Bronchial epithelial cell (primary cell): Measurements from ENCODE around the gene LETMD1. TPM values are rescaled to one million over a fixed set of nuclear protein-coding genes. Genes with fewer than 3 reads are reported as not detected.

Experiments used
- DNase-seq: peaks from one replicate; pipeline ENCODE4 v3.0.0-alpha.2; 2010; ENCODE audit warnings: low read depth
- FAIRE-seq: peaks from 2 replicates; lab custom pipeline; 2011; peaks lifted over from hg19 to GRCh38; lab: Jason Lieb, UNC
- H3K27me3 ChIP-seq: 2 replicates; pipeline ENCODE4 v1.5.1; 2011; ENCODE audit warnings: low read length; ENCODE audit not compliant: control insufficient read depth, insufficient read depth
- H3K36me3 ChIP-seq: 2 replicates; pipeline ENCODE4 v1.5.1; 2011; ENCODE audit warnings: low read length; ENCODE audit not compliant: control insufficient read depth, insufficient read depth
- H3K4me3 ChIP-seq: 2 replicates; pipeline ENCODE4 v1.5.1; 2011; ENCODE audit warnings: mild to moderate bottlenecking, low read depth, low read length, control low read depth
- CTCF ChIP-seq: IDR thresholded peaks from 2 replicates; pipeline ENCODE4 v1.5.1; 2011; ENCODE audit warnings: mild to moderate bottlenecking, moderate library complexity, low read length, control low read depth, inconsistent platforms; ENCODE audit not compliant: insufficient read depth, severe bottlenecking
- total RNA-seq: library from RNA; depleted of rRNA; stranded (reverse); fragments of >200 nt; gene quantifications from 2 replicates; pipeline ENCODE4 v1.2.1, GENCODE V29; 2014

LETMD1 gene
- total RNA-seq, 1 donor from 2014 or later, result 67.9 TPM

GRCh38 chr12:51087818-51088217 lies 39.7 kb downstream of the LETMD1 start:
- DNase-seq (no peak), FAIRE-seq (no peak)
- TF ChIP-seq CTCF, result no peak
- Histone ChIP-seq H3K4me3 (no peak overlapping the region), H3K27me3 (no peaks in the 10 kb centered on the region), H3K36me3 (peaks cover 4% of the 10 kb centered on the region)

GRCh38 chr12:51090705-51091229 lies 42.6 kb downstream of the LETMD1 start:
- FAIRE-seq (no peak), DNase-seq (no peak)
- Histone ChIP-seq H3K4me3 (no peak overlapping the region), H3K36me3 (peaks cover 10% of the 10 kb centered on the region), H3K27me3 (no peaks in the 10 kb centered on the region)
- TF ChIP-seq CTCF, result no peak

- DNase-seq (peak; percentile 28), FAIRE-seq (no peak)
- Histone ChIP-seq H3K36me3 (peaks cover 16% of the 10 kb centered on the region), H3K27me3 (no peaks in the 10 kb centered on the region), H3K4me3 (no peak overlapping the region)
- TF ChIP-seq CTCF, result no peak
Measured at GRCh38 chr12:51098611-51099010, 50.5 kb downstream of the LETMD1 start.

DNA sequence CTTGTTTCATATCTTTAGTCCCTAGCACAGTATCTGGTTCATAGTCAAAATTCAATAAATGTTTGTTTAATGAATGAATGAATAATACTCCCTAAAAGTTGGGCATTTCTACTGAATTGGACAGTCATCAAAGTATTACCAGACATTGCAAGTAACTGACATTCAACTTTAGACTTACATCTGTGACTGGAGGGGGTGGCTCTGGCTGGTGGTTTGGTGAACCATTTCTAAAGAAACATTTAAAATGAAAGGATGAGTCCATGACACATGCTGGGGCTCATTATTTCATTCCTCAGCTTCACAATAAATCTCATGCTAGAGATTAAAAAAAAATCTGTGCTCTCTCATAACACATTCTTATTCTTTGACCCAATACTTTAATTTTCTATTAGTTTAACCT lies 55.9 kb downstream of the LETMD1 start:
- DNase-seq (no peak), FAIRE-seq (no peak)
- H3K36me3 ChIP-seq, result peaks cover 18% of the 10 kb centered on the region
- no peak for TF ChIP-seq CTCF
- H3K27me3 ChIP-seq, result no peaks in the 10 kb centered on the region
- H3K4me3 ChIP-seq, result no peak overlapping the region

DNA sequence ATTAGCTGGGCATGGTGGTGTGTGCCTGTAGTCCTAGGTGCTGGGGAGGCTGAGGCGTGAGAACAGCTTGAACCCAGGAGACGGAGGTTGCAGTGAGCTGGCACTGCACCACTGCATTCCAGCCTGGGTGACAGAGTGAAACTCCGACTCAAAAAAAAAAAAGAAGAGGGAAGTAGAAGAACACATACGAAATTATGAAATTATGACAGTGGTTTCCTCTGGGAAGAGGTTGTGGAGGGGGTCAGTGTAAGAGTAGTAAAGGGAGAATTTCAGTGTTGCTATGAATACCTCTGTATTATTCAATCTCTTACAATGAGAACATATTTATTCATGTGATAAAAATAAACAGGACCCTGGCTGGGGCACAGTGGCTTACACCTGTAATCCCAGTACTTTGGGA lies 60.0 kb downstream of the LETMD1 start:
- Histone ChIP-seq H3K36me3 (peaks cover 14% of the 10 kb centered on the region), H3K4me3 (no peak overlapping the region), H3K27me3 (no peaks in the 10 kb centered on the region)
- DNase-seq (no peak), FAIRE-seq (no peak)
- TF ChIP-seq CTCF, result no peak

Other genes with a start within 250 kb of the LETMD1 start
- gene TMPRSS12, start 205.4 kb upstream of the LETMD1 start, total RNA-seq, result not detected in 2 replicates
- gene HIGD1C, start 95.8 kb upstream of the LETMD1 start, total RNA-seq, result not detected in 2 replicates
- gene SLC11A2, start 21.9 kb upstream of the LETMD1 start, total RNA-seq, result 42.5 and 42.9 TPM in 2 replicates
- gene CSRNP2, start 35.3 kb downstream of the LETMD1 start, total RNA-seq, result 14.5 and 19.2 TPM in 2 replicates
- gene TFCP2, start 124.8 kb downstream of the LETMD1 start, total RNA-seq, result 7.1 and 7.6 TPM in 2 replicates
- 0.26 and 0.64 TPM in 2 replicates for gene POU6F1, start 169.7 kb downstream of the LETMD1 start, total RNA-seq
- gene DAZAP2, start 190.5 kb downstream of the LETMD1 start, total RNA-seq, result 50.5 and 69.1 TPM in 2 replicates
- 7.4 and 23.8 TPM in 2 replicates for gene SMAGP, start 222.1 kb downstream of the LETMD1 start, total RNA-seq